Bronchial epithelial cell (primary cell): Measurements from ENCODE around the gene PTPN22. TPM values are rescaled to one million over a fixed set of nuclear protein-coding genes. Genes with fewer than 3 reads are reported as not detected.

Experiments
- DNase-seq: peaks from one replicate; pipeline ENCODE4 v3.0.0-alpha.2; 2010; ENCODE audit warnings: low read depth
- FAIRE-seq: peaks from 2 replicates; lab custom pipeline; 2011; peaks lifted over from hg19 to GRCh38; lab: Jason Lieb, UNC
- H3K27me3 ChIP-seq: 2 replicates; pipeline ENCODE4 v1.5.1; 2011; ENCODE audit warnings: low read length; ENCODE audit not compliant: control insufficient read depth, insufficient read depth
- H3K36me3 ChIP-seq: 2 replicates; pipeline ENCODE4 v1.5.1; 2011; ENCODE audit warnings: low read length; ENCODE audit not compliant: control insufficient read depth, insufficient read depth
- H3K4me3 ChIP-seq: 2 replicates; pipeline ENCODE4 v1.5.1; 2011; ENCODE audit warnings: mild to moderate bottlenecking, low read depth, low read length, control low read depth
- total RNA-seq: library from RNA; depleted of rRNA; stranded (reverse); fragments of >200 nt; gene quantifications from 2 replicates; pipeline ENCODE4 v1.2.1, GENCODE V29; 2014
- TF ChIP-seq, protein P1 (sequence below): IDR thresholded peaks from 2 replicates; pipeline ENCODE4 v1.5.1; 2011; ENCODE audit warnings: mild to moderate bottlenecking, moderate library complexity, low read length, control low read depth, inconsistent platforms; ENCODE audit not compliant: insufficient read depth, severe bottlenecking

PTPN22 gene
- total RNA-seq, 1 donor from 2014 or later, result under 0.01 TPM

DNA sequence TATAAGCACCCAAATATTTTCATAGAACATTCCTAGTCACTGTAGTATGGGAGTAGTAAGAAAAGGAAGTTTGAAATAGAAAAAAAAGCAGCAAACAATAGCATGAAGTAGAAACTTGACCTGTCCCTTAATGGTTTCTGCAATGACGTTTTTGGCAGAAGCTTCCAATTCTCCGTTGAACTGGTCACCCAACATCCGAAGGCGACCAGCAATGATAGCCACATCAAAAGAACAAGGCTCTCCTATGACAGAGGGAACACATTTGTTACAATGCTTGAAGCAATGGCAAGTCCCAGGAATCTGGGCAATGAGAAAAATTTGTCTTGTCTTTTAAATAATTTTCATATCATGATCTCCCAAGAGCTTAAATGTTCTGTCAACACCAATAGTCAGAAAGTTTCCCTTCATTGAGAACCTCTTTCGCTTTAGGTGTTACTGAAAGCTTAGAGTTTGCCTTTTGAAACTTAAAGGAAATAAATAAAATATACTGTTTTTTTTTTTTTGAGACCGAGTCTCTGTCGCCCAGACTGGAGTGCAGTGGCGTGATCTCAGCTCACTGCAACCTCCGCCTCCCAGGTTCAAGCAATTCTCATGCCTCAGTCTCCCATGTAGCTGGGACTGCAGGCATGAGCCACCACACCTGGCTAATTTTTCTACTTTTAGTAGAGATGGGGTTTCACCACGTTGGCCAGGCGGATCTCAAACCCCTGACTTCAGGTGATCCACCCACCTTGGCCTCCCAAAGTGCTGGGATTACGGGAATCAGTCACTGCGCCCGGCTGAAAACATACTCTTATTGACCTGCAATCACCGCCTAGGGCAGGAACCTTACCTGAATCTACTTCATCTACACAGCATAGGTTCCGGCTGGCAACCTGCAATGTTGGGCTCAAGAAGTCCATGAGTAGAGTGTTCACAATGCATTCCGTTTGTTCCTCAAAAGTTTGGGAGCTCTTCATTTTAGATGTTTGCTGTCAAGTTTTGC lies 15.2 kb upstream of the PTPN22 start:
- FAIRE-seq (no peak), DNase-seq (no peak)

DNA sequence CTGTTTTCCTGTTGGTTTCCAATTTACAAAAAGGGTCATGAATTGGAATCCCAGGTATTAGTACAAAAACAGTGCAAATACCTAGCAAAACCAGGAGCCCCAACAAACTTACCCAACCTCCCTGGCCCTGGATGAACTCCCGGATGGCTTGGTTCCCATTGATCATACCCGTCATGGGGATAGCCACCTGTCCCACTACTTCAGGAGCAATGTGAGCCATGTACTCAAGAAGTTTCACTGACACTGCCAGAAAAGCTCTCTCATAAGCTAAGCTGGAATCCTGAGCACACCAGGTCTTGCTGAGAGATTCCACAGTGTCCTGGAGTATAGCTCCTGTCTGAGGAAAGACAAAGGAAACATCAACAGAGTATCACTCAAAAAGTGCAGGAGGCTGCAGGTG lies 10.1 kb upstream of the PTPN22 start:
- DNase-seq (no peak), FAIRE-seq (no peak)
- Histone ChIP-seq H3K27me3 (no peaks in the 10 kb centered on the region), H3K36me3 (no peaks in the 10 kb centered on the region), H3K4me3 (no peak overlapping the region)
- TF ChIP-seq, protein P1, sequence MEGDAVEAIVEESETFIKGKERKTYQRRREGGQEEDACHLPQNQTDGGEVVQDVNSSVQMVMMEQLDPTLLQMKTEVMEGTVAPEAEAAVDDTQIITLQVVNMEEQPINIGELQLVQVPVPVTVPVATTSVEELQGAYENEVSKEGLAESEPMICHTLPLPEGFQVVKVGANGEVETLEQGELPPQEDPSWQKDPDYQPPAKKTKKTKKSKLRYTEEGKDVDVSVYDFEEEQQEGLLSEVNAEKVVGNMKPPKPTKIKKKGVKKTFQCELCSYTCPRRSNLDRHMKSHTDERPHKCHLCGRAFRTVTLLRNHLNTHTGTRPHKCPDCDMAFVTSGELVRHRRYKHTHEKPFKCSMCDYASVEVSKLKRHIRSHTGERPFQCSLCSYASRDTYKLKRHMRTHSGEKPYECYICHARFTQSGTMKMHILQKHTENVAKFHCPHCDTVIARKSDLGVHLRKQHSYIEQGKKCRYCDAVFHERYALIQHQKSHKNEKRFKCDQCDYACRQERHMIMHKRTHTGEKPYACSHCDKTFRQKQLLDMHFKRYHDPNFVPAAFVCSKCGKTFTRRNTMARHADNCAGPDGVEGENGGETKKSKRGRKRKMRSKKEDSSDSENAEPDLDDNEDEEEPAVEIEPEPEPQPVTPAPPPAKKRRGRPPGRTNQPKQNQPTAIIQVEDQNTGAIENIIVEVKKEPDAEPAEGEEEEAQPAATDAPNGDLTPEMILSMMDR, result no peak

More for the DNA sequence above, 15.2 kb upstream of the PTPN22 start:
- no peaks in the 10 kb centered on the region for H3K36me3 ChIP-seq
- no peaks in the 10 kb centered on the region for H3K27me3 ChIP-seq
- TF ChIP-seq, protein P1, result no peak
- no peak overlapping the region for H3K4me3 ChIP-seq

DNA sequence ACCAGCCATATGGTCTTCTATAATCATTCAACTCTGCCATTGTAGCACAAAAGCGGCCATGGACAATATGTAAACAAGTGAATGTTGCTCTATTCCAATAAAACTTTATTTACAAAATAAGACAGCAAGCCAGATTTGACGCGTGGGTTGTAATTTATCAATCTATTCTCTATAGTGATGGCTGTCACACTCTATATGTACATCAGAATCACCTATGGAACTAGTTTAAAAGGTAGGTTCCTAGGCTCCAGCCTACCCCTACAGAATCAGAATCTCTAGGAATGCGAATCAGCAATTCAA lies 8.2 kb upstream of the PTPN22 start:
- H3K36me3 ChIP-seq, result no peaks in the 10 kb centered on the region
- FAIRE-seq, result no peak
- no peak overlapping the region for H3K4me3 ChIP-seq
- DNase-seq, result no peak
- TF ChIP-seq, protein P1, result no peak
- no peaks in the 10 kb centered on the region for H3K27me3 ChIP-seq

DNA sequence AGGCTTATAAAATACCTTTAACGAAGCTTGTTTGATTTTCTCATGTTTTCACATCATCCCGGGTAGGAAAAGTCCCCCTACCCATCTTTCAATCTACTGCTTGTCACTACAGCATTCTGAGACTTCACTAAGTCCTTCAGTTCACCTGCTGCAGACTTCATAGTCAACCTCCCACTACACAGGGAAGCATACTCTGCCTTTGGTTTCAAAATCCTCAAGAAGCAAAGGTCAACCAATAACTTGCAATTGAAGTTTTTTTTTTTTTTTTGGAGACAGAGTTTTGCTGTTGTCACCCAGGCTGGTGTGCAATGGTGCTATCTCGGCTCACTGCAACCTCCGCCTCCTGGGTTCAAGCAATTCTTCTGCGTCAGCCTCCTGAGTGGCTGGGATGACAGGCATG lies 4.7 kb upstream of the PTPN22 start:
- FAIRE-seq (no peak), DNase-seq (no peak)
- H3K4me3 ChIP-seq, result no peak overlapping the region
- TF ChIP-seq, protein P1, result no peak
- H3K36me3 ChIP-seq, result no peaks in the 10 kb centered on the region
- no peaks in the 10 kb centered on the region for H3K27me3 ChIP-seq

DNA sequence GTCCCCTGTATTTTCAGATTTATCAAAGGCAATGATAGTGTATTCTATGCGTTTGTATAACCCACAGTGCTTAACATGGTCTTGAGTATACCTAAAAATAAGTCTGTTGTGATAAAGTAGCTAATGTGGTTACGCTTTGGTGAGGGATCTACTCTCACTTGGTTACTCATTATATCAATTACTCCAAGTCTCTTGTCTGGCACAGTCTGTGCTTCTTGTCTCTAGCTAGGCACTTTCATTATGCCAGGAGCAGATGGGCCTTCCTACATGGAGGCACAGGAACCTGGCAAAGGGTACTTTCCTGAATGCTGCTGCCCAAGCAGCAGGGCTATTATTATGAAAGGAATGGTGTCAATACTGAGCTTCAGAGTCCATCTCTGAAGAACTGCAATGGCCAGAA lies 4.2 kb upstream of the PTPN22 start:
- TF ChIP-seq, protein P1, result no peak
- no peaks in the 10 kb centered on the region for H3K36me3 ChIP-seq
- no peak for DNase-seq

More for the DNA sequence above, 4.2 kb upstream of the PTPN22 start:
- no peak for FAIRE-seq
- Histone ChIP-seq H3K27me3 (no peaks in the 10 kb centered on the region), H3K4me3 (no peak overlapping the region)
